WTC11 (cell line): ENCODE measurements around the gene AP5M1.
"Not testable (repeated sequence)": the region's sequence is repeated elsewhere in the genome, so short reads cannot be mapped to it uniquely, and the experiment has no call there.

Experiments
- AFF4 ChIP-seq: sonication (generic); formaldehyde crosslinking; IDR thresholded peaks from 2 replicates; pipeline ENCODE4 v1.8.1; 2023; ENCODE audit warnings: mild to moderate bottlenecking, missing genetic modification reagents, borderline replicate concordance
- ARID4B ChIP-seq: sonication (generic); formaldehyde crosslinking; IDR thresholded peaks from 2 replicates; pipeline ENCODE4 v1.8.0; 2023; ENCODE audit warnings: missing genetic modification reagents, mild to moderate bottlenecking, borderline replicate concordance
- ATF1 ChIP-seq: sonication (generic); formaldehyde crosslinking; IDR thresholded peaks from 2 replicates; pipeline ENCODE4 v1.8.1; 2023; ENCODE audit warnings: mild to moderate bottlenecking, moderate library complexity, missing genetic modification reagents
- ATF2 ChIP-seq: sonication (generic); formaldehyde crosslinking; IDR thresholded peaks from 2 replicates; pipeline ENCODE4 v1.8.1; 2022; ENCODE audit warnings: low read depth, missing genetic modification reagents, borderline replicate concordance
- CTCF ChIP-seq: fragments of 200-600 bp; IDR thresholded peaks from 2 replicates; pipeline ENCODE4 v1.8.0; 2022; ENCODE audit warnings: antibody characterized with exemption
- ETV6 ChIP-seq: sonication (generic); formaldehyde crosslinking; IDR thresholded peaks from 2 replicates; pipeline ENCODE4 v1.8.1; 2022; ENCODE audit warnings: mild to moderate bottlenecking, missing genetic modification reagents
- HMGXB4 ChIP-seq: sonication (generic); formaldehyde crosslinking; IDR thresholded peaks from 2 replicates; pipeline ENCODE4 v1.8.1; 2023; ENCODE audit warnings: mild to moderate bottlenecking, moderate library complexity, missing genetic modification reagents
- MYBL2 ChIP-seq: sonication (generic); formaldehyde crosslinking; IDR thresholded peaks from 2 replicates; pipeline ENCODE4 v1.8.1; 2023; ENCODE audit warnings: mild to moderate bottlenecking, moderate library complexity, missing genetic modification reagents
- PRDM15 ChIP-seq: sonication (generic); formaldehyde crosslinking; IDR thresholded peaks from 2 replicates; pipeline ENCODE4 v1.8.0; 2022; ENCODE audit warnings: missing genetic modification reagents
- ZSCAN18 ChIP-seq: fragments of 250-450 bp; sonication (Bioruptor Pico); IDR thresholded peaks from 2 replicates; pipeline ENCODE4 v2.1.2; 2022; ENCODE audit warnings: mild to moderate bottlenecking, moderate library complexity

GRCh38 chr14:57332475-57332874, 63.7 kb downstream of the AP5M1 start:
- not testable (repeated sequence) for TF ChIP-seq HMGXB4 (CRISPR knock-in tag); MYBL2 (CRISPR knock-in tag); CTCF; ZSCAN18 (CRISPR knock-in tag); ARID4B (CRISPR knock-in tag); AFF4 (CRISPR knock-in tag); ETV6 (CRISPR knock-in tag); ATF1; PRDM15 (CRISPR knock-in tag); ATF2 (CRISPR knock-in tag)
